Activated CD8-positive, alpha-beta T cell treated with anti-CD3 and anti-CD28 coated beads for 36 hours (primary cell): ENCODE data around the gene GPSM1. TPM values are rescaled to one million over a fixed set of nuclear protein-coding genes. Genes with fewer than 3 reads are reported as not detected.

Experiments used
- ATAC-seq: fragments of 200-7000 bp; cut with Tn5 transposase; one replicate; pipeline ENCODE4 v1.10.0; 2021; ENCODE audit warnings: mild to moderate bottlenecking, moderate library complexity
- CTCF ChIA-PET: fragments of 350-600 bp; sonication (Branson Sonifier 250); formaldehyde crosslinking; loops from one replicate; lab custom pipeline; 2021; ENCODE audit warnings: antibody characterized with exemption; lab: Charles Lee
- POLR2A ChIA-PET: fragments of 350-600 bp; sonication (Branson Sonifier 250); formaldehyde crosslinking; loops from one replicate; lab custom pipeline; 2021; ENCODE audit warnings: antibody characterized with exemption; lab: Charles Lee
- DNase-seq: peaks from one replicate; pipeline ENCODE4 v3.0.0-alpha.2; 2020
- H3K27ac Mint-ChIP-seq: one replicate; pipeline ENCODE4 v1.8.0; 2021; ENCODE audit warnings: mild to moderate bottlenecking, mixed read lengths
- H3K27me3 Mint-ChIP-seq: one replicate; pipeline ENCODE4 v1.8.0; 2021; ENCODE audit warnings: mixed read lengths
- H3K36me3 Mint-ChIP-seq: one replicate; pipeline ENCODE4 v1.8.0; 2021; ENCODE audit warnings: low read depth, mixed read lengths
- H3K4me1 Mint-ChIP-seq: one replicate; pipeline ENCODE4 v1.8.0; 2021; ENCODE audit warnings: low read depth, mixed read lengths
- H3K4me3 Mint-ChIP-seq: one replicate; pipeline ENCODE4 v1.8.0; 2021; ENCODE audit warnings: mild to moderate bottlenecking, moderate library complexity, mixed read lengths
- H3K9me3 Mint-ChIP-seq: one replicate; pipeline ENCODE4 v1.8.0; 2021; ENCODE audit warnings: mixed read lengths
- CTCF ChIP-seq: fragments of 200-600 bp; IDR thresholded peaks from one replicate; pipeline ENCODE4 v1.8.0; 2022; ENCODE audit warnings: antibody characterized with exemption, mild to moderate bottlenecking
- intact Hi-C: fragments of 100-400 bp; cut with micrococcal nuclease; formaldehyde crosslinking; loops from one replicate; pipeline ENCODE4 v1.10.0; 2022
- total RNA-seq, 2 experiments: library from RNA; stranded (reverse); gene quantifications; one replicate each; pipeline ENCODE4 v1.2.3, GENCODE V29; 2021

GPSM1 gene
- total RNA-seq, 2 experiments from 2014 or later = 8.8 to 10.0 TPM

GRCh38 chr9:136293476-136294077 lies 33.8 kb upstream of the GPSM1 start:
- no peak for DNase-seq
- H3K4me1 Mint-ChIP-seq = no peaks in the 10 kb centered on the region
- TF ChIP-seq CTCF = no peak
- H3K4me3 Mint-ChIP-seq = no peak overlapping the region
- POLR2A ChIA-PET = no interaction called here
- H3K27me3 Mint-ChIP-seq = no peaks in the 10 kb centered on the region
- CTCF ChIA-PET = no interaction called here
- intact Hi-C loops = no loop called here
- ATAC-seq = no peak
- no peaks in the 10 kb centered on the region for H3K36me3 Mint-ChIP-seq
- H3K9me3 Mint-ChIP-seq = no peaks in the 10 kb centered on the region
- H3K27ac Mint-ChIP-seq = no peak overlapping the region

- intact Hi-C loops = no loop called here
- no peaks in the 10 kb centered on the region for H3K27me3 Mint-ChIP-seq
- H3K27ac Mint-ChIP-seq = no peak overlapping the region
- ATAC-seq (no peak), DNase-seq (no peak)
- ChIA-PET CTCF (no interaction called here), POLR2A (no interaction called here)
- no peaks in the 10 kb centered on the region for H3K9me3 Mint-ChIP-seq
- no peak overlapping the region for H3K4me3 Mint-ChIP-seq
- H3K4me1 Mint-ChIP-seq = no peaks in the 10 kb centered on the region
- no peak for TF ChIP-seq CTCF
- H3K36me3 Mint-ChIP-seq = no peaks in the 10 kb centered on the region
Measured at GRCh38 chr9:136294437-136294836, 32.9 kb upstream of the GPSM1 start.

- DNase-seq = no peak
- Mint-ChIP-seq H3K4me3 (no peak overlapping the region), H3K4me1 (no peaks in the 10 kb centered on the region), H3K27ac (no peak overlapping the region), H3K9me3 (no peaks in the 10 kb centered on the region), H3K36me3 (no peaks in the 10 kb centered on the region), H3K27me3 (no peaks in the 10 kb centered on the region)
- no peak for ATAC-seq
- ChIA-PET POLR2A (no interaction called here), CTCF (no interaction called here)
- TF ChIP-seq CTCF = no peak
- intact Hi-C loops = no loop called here
Measured at GRCh38 chr9:136295055-136295454, 32.3 kb upstream of the GPSM1 start.

GRCh38 chr9:136295542-136296433 lies 31.6 kb upstream of the GPSM1 start:
- no peak overlapping the region for H3K27ac Mint-ChIP-seq
- no peaks in the 10 kb centered on the region for H3K36me3 Mint-ChIP-seq
- DNase-seq (no peak), ATAC-seq (no peak)
- H3K4me3 Mint-ChIP-seq = no peak overlapping the region
- CTCF ChIA-PET = no interaction called here
- no peaks in the 10 kb centered on the region for H3K27me3 Mint-ChIP-seq
- H3K4me1 Mint-ChIP-seq = no peaks in the 10 kb centered on the region
- POLR2A ChIA-PET = interaction anchor here (0.7 kb wide), 1 partner anchor 119 kb away, joined by 4 read pairs; no protein-coding TSS in a partner anchor
- no peaks in the 10 kb centered on the region for H3K9me3 Mint-ChIP-seq
- intact Hi-C loops = no loop called here
- TF ChIP-seq CTCF = no peak

- TF ChIP-seq CTCF = no peak
- ChIA-PET CTCF (no interaction called here), POLR2A (no interaction called here)
- intact Hi-C loops = no loop called here
- Mint-ChIP-seq H3K9me3 (no peaks in the 10 kb centered on the region), H3K27ac (no peak overlapping the region), H3K4me3 (no peak overlapping the region), H3K27me3 (no peaks in the 10 kb centered on the region), H3K36me3 (no peaks in the 10 kb centered on the region), H3K4me1 (no peaks in the 10 kb centered on the region)
- ATAC-seq (no peak), DNase-seq (no peak)
Measured at GRCh38 chr9:136296434-136297015, 30.8 kb upstream of the GPSM1 start.
